C4-2B (cell line): ENCODE measurements around the gene PTGDS.
A peak's percentile ranks its signal among the peaks of the same experiment; 100 is the strongest.

ENCODE experiments used
- H3K27ac ChIP-seq: fragments of 450-650 bp; 2 replicates; pipeline ENCODE4 v1.5.1; 2017
- ZFX ChIP-seq: fragments of 450-650 bp; IDR thresholded peaks from 2 replicates; pipeline ENCODE4 v1.6.1; 2017
- TF ChIP-seq, protein P1 (sequence below): fragments of 450-650 bp; conservative IDR thresholded peaks from 2 replicates; pipeline ENCODE4 v1.5.1; 2017; ENCODE audit warnings: mild to moderate bottlenecking

The PTGDS gene

DNA sequence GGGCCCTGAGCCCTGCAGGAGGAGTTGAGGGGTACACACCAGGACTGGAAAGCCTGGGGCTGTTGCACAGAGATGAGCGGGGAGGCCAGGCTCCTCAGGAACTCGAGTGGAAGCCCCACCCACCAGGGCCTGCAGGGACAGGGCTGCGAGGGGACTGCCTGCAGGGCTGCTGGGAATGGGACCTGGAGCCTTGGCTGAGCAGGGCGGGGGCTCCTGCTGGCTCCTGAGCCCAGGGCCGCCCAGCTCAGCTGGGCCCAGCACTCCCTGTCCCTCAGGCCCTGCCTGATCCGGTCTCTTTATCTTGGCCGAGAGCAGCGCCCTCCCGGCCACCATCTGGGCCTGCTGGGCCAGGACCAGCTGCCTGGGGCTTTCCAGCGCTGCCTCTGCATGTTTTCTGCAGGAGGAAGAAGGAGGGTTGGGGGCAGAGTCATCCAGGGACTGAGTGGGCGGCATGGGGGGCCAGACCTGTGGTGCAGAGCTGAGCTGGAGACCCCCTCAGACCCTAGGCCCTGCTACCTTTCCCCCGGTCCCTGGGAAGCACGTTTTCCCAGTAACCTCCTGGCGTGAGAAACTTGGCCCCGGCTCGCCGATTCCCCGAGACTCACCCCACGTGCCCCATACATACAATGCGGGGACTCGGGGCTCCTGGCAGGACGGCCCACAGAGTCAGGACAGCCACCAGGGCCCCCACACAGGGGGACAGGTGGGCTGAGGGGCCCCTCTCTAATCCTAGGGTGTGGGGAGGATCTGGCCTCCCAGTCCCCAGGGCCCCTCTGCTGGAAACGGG lies 15.8 kb upstream of the PTGDS start:
- peak overlapping the region; percentile 20 for H3K27ac ChIP-seq
- TF ChIP-seq, protein P1, sequence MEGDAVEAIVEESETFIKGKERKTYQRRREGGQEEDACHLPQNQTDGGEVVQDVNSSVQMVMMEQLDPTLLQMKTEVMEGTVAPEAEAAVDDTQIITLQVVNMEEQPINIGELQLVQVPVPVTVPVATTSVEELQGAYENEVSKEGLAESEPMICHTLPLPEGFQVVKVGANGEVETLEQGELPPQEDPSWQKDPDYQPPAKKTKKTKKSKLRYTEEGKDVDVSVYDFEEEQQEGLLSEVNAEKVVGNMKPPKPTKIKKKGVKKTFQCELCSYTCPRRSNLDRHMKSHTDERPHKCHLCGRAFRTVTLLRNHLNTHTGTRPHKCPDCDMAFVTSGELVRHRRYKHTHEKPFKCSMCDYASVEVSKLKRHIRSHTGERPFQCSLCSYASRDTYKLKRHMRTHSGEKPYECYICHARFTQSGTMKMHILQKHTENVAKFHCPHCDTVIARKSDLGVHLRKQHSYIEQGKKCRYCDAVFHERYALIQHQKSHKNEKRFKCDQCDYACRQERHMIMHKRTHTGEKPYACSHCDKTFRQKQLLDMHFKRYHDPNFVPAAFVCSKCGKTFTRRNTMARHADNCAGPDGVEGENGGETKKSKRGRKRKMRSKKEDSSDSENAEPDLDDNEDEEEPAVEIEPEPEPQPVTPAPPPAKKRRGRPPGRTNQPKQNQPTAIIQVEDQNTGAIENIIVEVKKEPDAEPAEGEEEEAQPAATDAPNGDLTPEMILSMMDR: no peak
- TF ChIP-seq ZFX: no peak

DNA sequence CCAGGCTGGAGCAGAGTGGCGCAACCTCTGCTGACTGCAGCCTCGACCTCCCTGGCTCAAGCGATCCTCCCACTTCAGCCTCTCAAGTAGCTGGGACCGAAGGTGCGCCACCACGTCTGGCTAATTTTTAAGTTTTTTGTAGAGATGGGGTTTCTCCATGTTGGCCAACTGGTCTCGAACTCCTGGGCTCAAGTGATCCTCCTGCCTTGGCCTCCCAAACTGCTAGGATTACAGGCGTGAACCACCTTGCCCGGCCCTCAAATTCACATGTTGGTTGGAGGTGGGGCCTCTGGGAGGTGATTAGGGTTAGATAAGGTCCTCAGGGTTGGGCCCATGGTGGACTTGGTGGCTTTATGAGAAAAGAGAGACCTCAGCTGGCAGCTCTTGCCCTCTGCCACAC lies 15.1 kb upstream of the PTGDS start:
- no peak for TF ChIP-seq ZFX
- TF ChIP-seq, protein P1: no peak
- H3K27ac ChIP-seq: no peak overlapping the region

DNA sequence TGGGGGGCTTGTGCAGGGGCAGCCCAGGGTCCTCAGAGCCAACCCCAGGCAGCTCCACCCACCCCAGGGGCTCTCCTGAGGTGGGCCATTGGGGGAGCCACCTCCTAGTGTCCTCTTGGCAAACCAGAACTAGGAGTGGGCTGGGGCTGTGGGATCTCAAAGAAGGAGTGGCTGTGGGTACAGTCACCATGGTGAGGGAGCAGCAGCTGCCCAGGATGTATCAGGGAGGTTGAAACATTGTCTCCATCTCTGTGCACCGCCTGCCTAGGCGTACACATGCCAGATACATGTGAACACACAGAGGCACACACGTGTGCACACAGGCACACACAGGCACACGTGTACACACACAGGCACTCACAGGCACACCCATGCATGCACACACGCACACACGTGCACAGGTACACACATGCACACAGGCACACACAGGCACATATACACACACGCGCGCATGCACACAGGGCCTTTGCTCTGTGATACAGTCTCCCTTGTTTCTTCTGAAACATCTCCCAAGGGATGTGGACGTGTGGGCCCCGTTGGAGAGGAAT lies 14.5 kb upstream of the PTGDS start:
- no peak overlapping the region for H3K27ac ChIP-seq
- TF ChIP-seq, protein P1: no peak
- TF ChIP-seq ZFX: no peak

DNA sequence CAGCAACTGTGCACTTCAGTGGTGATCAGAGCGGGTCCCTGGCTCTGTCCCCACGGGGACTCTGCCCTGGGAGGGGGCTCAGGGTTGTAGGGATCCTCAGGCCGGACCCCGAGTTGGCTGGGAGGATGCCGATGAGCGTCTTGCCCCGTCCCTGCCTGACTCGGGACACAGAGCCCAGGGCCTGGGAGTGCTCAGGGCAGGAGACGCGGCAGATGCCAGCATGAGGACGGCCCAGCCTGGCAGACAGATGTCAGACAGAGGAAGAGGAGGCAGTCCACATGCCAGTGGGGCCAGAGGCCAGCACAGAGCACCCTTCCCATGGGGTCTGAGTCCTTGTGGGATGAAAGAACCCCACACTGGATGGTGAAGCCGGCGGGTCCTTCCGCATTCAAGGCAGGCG lies 14.0 kb upstream of the PTGDS start:
- TF ChIP-seq ZFX: no peak
- TF ChIP-seq, protein P1: no peak
- H3K27ac ChIP-seq: no peak overlapping the region

DNA sequence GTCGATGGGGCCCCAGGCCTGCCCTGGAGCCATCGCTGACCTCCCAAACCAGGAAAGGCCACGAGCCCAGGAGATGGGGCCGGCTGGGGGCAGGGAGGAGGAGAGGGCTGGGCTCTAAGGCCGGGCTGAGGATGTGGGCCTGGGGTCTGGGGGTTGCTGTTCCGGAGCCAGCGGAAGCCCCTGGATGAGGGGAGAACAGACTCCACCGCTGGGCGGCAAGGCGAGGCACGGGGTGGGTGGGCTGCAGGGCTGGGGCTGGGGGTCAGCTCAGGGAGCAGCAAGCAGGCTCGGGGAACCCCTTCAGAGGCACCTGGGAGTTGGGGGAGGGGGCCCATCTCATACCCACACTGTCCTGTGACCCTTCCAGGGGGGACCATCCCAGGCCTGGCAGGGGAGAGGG lies 13.6 kb upstream of the PTGDS start:
- H3K27ac ChIP-seq: no peak overlapping the region
- TF ChIP-seq, protein P1: no peak
- TF ChIP-seq ZFX: no peak

DNA sequence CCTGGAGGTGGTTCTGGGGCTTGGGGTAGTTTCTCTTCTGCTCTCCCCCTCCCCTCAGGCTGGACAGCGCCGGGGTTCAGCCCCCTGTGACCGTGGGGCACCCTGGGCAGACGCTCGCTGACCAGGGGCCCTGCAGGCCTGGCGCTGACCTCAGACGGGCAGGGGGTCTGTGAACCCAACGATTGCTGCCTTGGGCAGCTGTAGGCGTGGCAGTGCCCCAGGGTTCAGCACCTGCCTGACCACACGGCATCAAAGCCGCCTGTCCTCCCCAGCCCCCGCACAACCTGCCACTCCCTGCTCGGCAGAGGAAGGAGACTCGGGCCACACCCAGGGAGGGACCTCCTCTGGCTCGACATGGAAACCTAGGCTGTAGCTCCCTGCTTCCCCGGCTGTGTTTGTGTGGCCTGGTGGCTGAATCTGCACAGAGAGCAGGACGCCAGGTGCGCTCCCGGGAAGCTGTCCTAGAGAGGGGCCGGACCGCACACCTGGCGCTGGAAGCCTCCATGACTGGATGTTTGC lies 13.1 kb upstream of the PTGDS start:
- H3K27ac ChIP-seq: no peak overlapping the region
- no peak for TF ChIP-seq ZFX
- TF ChIP-seq, protein P1: no peak

DNA sequence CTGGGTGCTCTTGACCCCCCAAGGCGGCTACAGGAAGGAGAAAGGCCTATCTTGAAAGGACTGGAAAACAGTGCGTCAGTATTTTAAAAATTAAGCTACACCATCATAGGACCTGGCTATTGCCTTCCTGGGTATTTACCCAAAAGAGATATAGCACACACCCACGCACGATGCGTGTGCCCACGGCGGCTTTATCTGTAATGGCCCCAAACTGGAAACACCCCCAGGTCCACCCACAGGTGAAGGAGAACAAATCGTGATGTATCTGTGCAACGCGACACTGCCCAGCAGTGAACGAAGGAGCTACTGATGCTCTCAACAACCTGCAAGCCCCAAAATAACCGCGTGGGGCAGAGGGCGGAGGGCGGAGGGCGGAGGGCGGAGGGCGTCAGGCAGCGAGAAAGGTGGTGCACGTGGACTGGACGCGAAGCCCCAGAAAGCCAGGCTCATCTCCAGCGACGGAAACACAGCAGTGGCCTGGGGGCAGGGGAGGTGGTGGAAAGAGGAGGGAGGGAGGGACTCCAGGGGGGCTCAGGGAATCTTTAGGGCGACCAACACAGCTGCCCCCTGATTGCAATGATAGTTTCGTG lies 12.4 kb upstream of the PTGDS start:
- TF ChIP-seq ZFX: no peak
- TF ChIP-seq, protein P1: no peak
- H3K27ac ChIP-seq: no peak overlapping the region
